ENCODE data around the gene MED13.

GRCh38 chr17:62062302-62062701, 2.8 kb downstream of the MED13 start:
- TF ChIP-seq ZNF224 (CRISPR knock-in tag; IDR thresholded peaks at IDR 0.05) (no peak), MXI1 (IDR thresholded peaks at IDR 0.05; ENCODE audit: low read depth, low read length) (no peak), AFF4 (CRISPR knock-in tag; IDR thresholded peaks at IDR 0.05) (no peak), GABPB2 (CRISPR knock-in tag; conservative IDR thresholded peaks at IDR 0.05) (no peak), JUN (IDR thresholded peaks at IDR 0.05; ENCODE audit: borderline replicate concordance, low read depth, low read length) (no peak), JUN (CRISPR knock-in tag; IDR thresholded peaks at IDR 0.05; ENCODE audit: borderline replicate concordance) (no peak), KDM1A (IDR thresholded peaks at IDR 0.05) (no peak), HDAC2 (IDR thresholded peaks at IDR 0.05) (no peak), EZH2 (IDR thresholded peaks at IDR 0.05; ENCODE audit: borderline replicate concordance, low read depth, low read length) (no peak), SAP30 (IDR thresholded peaks at IDR 0.05; ENCODE audit: borderline replicate concordance, insufficient read depth, low read depth, low read length, poor library complexity, severe bottlenecking) (no peak), HIVEP1 (CRISPR knock-in tag; IDR thresholded peaks at IDR 0.05) (no peak), CTCF (IDR thresholded peaks at IDR 0.05 in 2 of 3, conservative IDR thresholded peaks at IDR 0.05 in 1 of 3; ENCODE audit: insufficient read depth in 2 of 3, low read depth in 1 of 3, low read length in 3 of 3) (no peak), TAF1 (IDR thresholded peaks at IDR 0.05; ENCODE audit: control insufficient read depth, extremely low read depth, insufficient read depth, low read length, severe bottlenecking) (no peak)
